Esophagus squamous epithelium (tissue), 4 donors: ENCODE data around the gene DHRS7C.

Experiments used
- POLR2A ChIP-seq, 4 donors: fragments of 450-650 bp; IDR thresholded peaks; one replicate each; pipeline ENCODE4 v1.6.1; 2017; ENCODE audit warnings: antibody characterized with exemption in 4 of 4, mild to moderate bottlenecking in 4 of 4, moderate library complexity in 3 of 4
- TF ChIP-seq, protein P1 (sequence below), 6 experiments: fragments of 450-650 bp in 4 of 6; fragments of 200-600 bp in 2 of 6; sonication (generic) in 2 of 6; IDR thresholded peaks; one replicate each; pipeline ENCODE4 v1.5.1; 2016 to 2019; ENCODE audit warnings: antibody characterized with exemption in 6 of 6, mild to moderate bottlenecking in 4 of 6, moderate library complexity in 4 of 6

DNA sequence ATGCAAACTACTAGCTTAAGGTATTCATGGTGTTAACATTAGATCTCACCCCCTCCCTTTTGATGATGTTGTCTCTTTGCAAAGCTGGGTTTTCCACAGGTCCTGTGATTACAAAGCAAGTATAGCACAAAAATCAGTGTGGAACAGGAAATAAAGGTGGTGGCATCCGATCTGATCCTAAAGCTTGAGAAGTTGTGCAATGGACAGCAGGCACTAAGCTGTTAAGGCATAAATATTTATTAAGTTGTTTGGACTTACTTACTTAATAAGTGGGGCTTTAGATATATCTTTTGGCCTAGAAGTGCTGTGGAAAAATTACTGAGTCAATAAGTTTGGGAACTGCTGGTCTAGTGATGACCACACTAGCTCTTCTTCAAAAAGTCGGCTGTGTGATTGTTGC is 39.3 kb upstream of the DHRS7C start:
- no peak for TF ChIP-seq POLR2A (IDR thresholded peaks at IDR 0.05)
- TF ChIP-seq, protein P1, sequence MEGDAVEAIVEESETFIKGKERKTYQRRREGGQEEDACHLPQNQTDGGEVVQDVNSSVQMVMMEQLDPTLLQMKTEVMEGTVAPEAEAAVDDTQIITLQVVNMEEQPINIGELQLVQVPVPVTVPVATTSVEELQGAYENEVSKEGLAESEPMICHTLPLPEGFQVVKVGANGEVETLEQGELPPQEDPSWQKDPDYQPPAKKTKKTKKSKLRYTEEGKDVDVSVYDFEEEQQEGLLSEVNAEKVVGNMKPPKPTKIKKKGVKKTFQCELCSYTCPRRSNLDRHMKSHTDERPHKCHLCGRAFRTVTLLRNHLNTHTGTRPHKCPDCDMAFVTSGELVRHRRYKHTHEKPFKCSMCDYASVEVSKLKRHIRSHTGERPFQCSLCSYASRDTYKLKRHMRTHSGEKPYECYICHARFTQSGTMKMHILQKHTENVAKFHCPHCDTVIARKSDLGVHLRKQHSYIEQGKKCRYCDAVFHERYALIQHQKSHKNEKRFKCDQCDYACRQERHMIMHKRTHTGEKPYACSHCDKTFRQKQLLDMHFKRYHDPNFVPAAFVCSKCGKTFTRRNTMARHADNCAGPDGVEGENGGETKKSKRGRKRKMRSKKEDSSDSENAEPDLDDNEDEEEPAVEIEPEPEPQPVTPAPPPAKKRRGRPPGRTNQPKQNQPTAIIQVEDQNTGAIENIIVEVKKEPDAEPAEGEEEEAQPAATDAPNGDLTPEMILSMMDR (IDR thresholded peaks at IDR 0.05) = no peak
